Measurements from ENCODE around the gene INPP5K. TPM values are rescaled to one million over a fixed set of nuclear protein-coding genes. Genes with fewer than 3 reads are reported as not detected.

Gene INPP5K
- total and polyA plus RNA-seq, 9 donors: 23.0 to 39.1 (median 28.3) TPM

GRCh38 chr17:1562176-1562643, 45.8 kb upstream of the INPP5K start:
- Histone ChIP-seq H3K36me3 (no peaks in the 10 kb centered on the region), H3K27me3 (no peaks in the 10 kb centered on the region), H3K9me3 (no peaks in the 10 kb centered on the region), H3K27ac (peak overlapping the region; percentile 60 to 74), H3K4me3 (peak overlapping the region; percentile 50), H3K4me1 (ENCODE audit: insufficient read depth) (peaks cover 9% of the 10 kb centered on the region)
- peak in 4 of 5 donors; percentile 48 to 70 (median 54) for DNase-seq
- 1 to 3% (median 1%) methylated on average over 14 to 62 of the region's 62 CpGs for WGBS, 3 donors
- intact Hi-C loops (cut with DNase I): no loop called here
- TF ChIP-seq EP300 (IDR thresholded peaks at IDR 0.05) (no peak), POLR2A (IDR thresholded peaks at IDR 0.05) (no peak)
- TF ChIP-seq, protein P1, sequence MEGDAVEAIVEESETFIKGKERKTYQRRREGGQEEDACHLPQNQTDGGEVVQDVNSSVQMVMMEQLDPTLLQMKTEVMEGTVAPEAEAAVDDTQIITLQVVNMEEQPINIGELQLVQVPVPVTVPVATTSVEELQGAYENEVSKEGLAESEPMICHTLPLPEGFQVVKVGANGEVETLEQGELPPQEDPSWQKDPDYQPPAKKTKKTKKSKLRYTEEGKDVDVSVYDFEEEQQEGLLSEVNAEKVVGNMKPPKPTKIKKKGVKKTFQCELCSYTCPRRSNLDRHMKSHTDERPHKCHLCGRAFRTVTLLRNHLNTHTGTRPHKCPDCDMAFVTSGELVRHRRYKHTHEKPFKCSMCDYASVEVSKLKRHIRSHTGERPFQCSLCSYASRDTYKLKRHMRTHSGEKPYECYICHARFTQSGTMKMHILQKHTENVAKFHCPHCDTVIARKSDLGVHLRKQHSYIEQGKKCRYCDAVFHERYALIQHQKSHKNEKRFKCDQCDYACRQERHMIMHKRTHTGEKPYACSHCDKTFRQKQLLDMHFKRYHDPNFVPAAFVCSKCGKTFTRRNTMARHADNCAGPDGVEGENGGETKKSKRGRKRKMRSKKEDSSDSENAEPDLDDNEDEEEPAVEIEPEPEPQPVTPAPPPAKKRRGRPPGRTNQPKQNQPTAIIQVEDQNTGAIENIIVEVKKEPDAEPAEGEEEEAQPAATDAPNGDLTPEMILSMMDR (IDR thresholded peaks at IDR 0.05): no peak

DNA sequence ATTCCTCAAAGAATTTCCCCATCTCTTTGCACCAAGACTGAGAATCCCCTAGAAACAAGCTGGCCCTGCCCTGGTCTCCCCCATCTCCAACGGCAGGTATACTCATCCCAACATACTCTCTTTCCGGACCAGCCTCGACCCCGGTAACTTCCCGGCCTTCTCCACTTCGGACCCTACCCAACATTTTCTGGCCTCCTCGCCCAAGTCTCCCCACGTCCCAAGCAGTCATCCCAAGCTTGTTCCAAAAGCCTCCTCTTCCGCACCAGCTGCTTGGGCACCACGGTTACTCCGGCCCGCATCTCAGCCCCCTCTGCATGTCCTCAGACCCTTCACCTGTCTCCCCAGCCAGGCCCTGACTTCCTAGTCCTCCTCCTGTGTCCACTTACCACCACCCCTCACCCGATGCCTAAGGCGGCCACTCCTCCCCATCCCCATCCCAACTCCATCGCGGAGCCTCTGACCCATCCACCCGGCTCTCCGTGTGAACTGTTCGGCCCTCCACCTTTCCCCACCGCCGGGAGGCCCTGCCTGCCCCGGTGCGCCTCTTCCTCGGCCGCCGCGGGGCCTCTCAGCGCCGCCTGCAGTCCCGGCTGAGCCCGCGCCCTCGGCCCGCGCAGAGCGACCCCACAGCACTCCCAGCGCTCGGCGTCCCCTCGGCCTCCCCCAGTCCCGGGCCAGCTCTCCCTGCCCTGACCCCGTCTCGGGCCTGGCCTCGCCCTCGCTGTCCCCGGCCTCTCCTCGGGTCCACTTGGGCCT, 45.2 kb upstream of the INPP5K start:
- Histone ChIP-seq H3K9me3 (no peaks in the 10 kb centered on the region), H3K27ac (peak overlapping the region; percentile 60 to 74), H3K27me3 (no peaks in the 10 kb centered on the region), H3K4me1 (ENCODE audit: insufficient read depth) (peaks cover 9% of the 10 kb centered on the region), H3K4me3 (peak overlapping the region; percentile 50), H3K36me3 (no peaks in the 10 kb centered on the region)
- 2 to 3% (median 3%) methylated on average over 44 to 47 of the region's 47 CpGs for WGBS, 3 donors
- peak in 1 of 5 donors; percentile 58 for DNase-seq
- TF ChIP-seq, protein P1 (IDR thresholded peaks at IDR 0.05): peak in 2 of 3 donors; percentile 18 to 25
- TF ChIP-seq POLR2A (IDR thresholded peaks at IDR 0.05): no peak
- intact Hi-C loops (cut with DNase I): no loop called here

GRCh38 chr17:1560858-1561355, 44.5 kb upstream of the INPP5K start:
- intact Hi-C loops (cut with DNase I): no loop called here
- H3K27ac ChIP-seq: no peak overlapping the region

DNA sequence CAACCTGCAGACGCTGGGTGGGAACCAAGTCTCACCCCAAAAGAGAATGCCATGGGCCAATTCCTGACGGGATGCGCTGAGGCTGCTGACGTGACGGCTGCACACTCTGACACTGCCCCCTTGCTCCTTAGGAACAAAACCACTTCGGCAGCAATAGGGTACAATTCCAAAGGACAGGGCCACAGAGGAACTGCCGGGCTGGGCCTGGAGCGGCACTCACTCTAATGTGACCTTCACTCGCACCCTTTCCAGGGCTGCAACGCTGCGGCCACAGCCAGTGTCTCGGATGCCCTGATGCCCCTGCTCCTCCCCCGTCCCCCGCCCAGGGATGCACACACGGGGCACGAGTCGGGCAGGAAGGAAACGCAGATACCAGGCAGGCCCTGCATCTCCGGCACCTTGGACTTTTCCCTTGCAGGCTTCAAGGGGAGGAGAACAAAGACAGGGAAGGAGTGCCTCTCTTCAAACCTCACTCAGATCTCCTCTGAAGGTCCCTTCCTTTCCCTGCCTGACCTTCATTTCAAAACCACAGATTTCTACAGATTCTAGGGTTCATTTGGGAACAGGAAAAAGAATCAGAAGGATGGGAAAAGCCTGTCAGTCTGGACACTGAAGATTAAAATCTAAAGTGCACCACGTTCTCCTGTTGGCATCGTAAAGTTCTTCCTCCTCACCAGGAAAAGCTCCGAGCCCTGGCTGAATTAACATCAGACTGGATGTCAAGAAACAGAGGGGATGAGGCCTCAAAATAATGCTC, 43.9 kb upstream of the INPP5K start:
- Histone ChIP-seq H3K4me1 (ENCODE audit: insufficient read depth) (peaks cover 9% of the 10 kb centered on the region), H3K36me3 (no peaks in the 10 kb centered on the region), H3K4me3 (no peak overlapping the region), H3K27ac (no peak overlapping the region), H3K9me3 (no peaks in the 10 kb centered on the region), H3K27me3 (no peaks in the 10 kb centered on the region)
- WGBS, 3 donors: 75 to 82% (median 79%) methylated on average over 21 to 22 of the region's 22 CpGs
- TF ChIP-seq POLR2A (IDR thresholded peaks at IDR 0.05): no peak
- no peak for TF ChIP-seq EP300 (IDR thresholded peaks at IDR 0.05)
- TF ChIP-seq, protein P1 (IDR thresholded peaks at IDR 0.05): no peak
- DNase-seq: no peak
- intact Hi-C loops (cut with DNase I): no loop called here

More at GRCh38 chr17:1560858-1561355, 44.5 kb upstream of the INPP5K start:
- no peaks in the 10 kb centered on the region for H3K36me3 ChIP-seq
- H3K27me3 ChIP-seq: no peaks in the 10 kb centered on the region
- DNase-seq: no peak
- TF ChIP-seq, protein P1 (IDR thresholded peaks at IDR 0.05): no peak
- no peak for TF ChIP-seq EP300 (IDR thresholded peaks at IDR 0.05)
- no peak for TF ChIP-seq POLR2A (IDR thresholded peaks at IDR 0.05)
- H3K9me3 ChIP-seq: no peaks in the 10 kb centered on the region
- peaks cover 9% of the 10 kb centered on the region for H3K4me1 ChIP-seq (ENCODE audit: insufficient read depth)
- WGBS, 3 donors: 62 to 77% (median 71%) methylated on average over 7 of the region's 7 CpGs
- peak overlapping the region; percentile 50 for H3K4me3 ChIP-seq
